ENCODE results near the gene CAP2.

The CAP2 gene

GRCh38 chr6:17448165-17448564, 54.8 kb downstream of the CAP2 start:
- TF ChIP-seq CTCF (IDR thresholded peaks at IDR 0.05; ENCODE audit: low read depth, low read length, missing control alignments), result no peak
- no peak overlapping the region for H3K4me3 ChIP-seq (ENCODE audit: low read depth, low read length)
- in situ Hi-C loops (cut with HindIII; ENCODE audit: low pct_ligation_motif_present, low sequenced_read_pairs), result no loop called here
- DNase-seq, result peak; percentile 47
- H3K36me3 ChIP-seq (replicated peaks), result no peaks in the 10 kb centered on the region
- no peak overlapping the region for H3K27ac ChIP-seq
- no peaks in the 10 kb centered on the region for H3K27me3 ChIP-seq (replicated peaks)

GRCh38 chr6:17450397-17450796, 57.0 kb downstream of the CAP2 start:
- Histone ChIP-seq H3K27me3 (replicated peaks) (no peaks in the 10 kb centered on the region), H3K27ac (no peak overlapping the region), H3K36me3 (replicated peaks) (no peaks in the 10 kb centered on the region), H3K4me3 (ENCODE audit: low read depth, low read length) (no peak overlapping the region)
- in situ Hi-C loops (cut with HindIII; ENCODE audit: low pct_ligation_motif_present, low sequenced_read_pairs), result no loop called here
- no peak for TF ChIP-seq CTCF (IDR thresholded peaks at IDR 0.05; ENCODE audit: low read depth, low read length, missing control alignments)
- no peak for DNase-seq

- H3K27ac ChIP-seq, result no peak overlapping the region
- H3K36me3 ChIP-seq (replicated peaks), result no peaks in the 10 kb centered on the region
- no peak for TF ChIP-seq CTCF (IDR thresholded peaks at IDR 0.05; ENCODE audit: low read depth, low read length, missing control alignments)
- no peak for DNase-seq
- no peak overlapping the region for H3K4me3 ChIP-seq (ENCODE audit: low read depth, low read length)
- no peaks in the 10 kb centered on the region for H3K27me3 ChIP-seq (replicated peaks)
- in situ Hi-C loops (cut with HindIII; ENCODE audit: low pct_ligation_motif_present, low sequenced_read_pairs), result no loop called here
Measured at GRCh38 chr6:17450832-17451231, 57.4 kb downstream of the CAP2 start.

- no peak overlapping the region for H3K27ac ChIP-seq
- in situ Hi-C loops (cut with HindIII; ENCODE audit: low pct_ligation_motif_present, low sequenced_read_pairs), result no loop called here
- no peaks in the 10 kb centered on the region for H3K36me3 ChIP-seq (replicated peaks)
- DNase-seq, result no peak
- H3K4me3 ChIP-seq (ENCODE audit: low read depth, low read length), result no peak overlapping the region
- no peak for TF ChIP-seq CTCF (IDR thresholded peaks at IDR 0.05; ENCODE audit: low read depth, low read length, missing control alignments)
- no peaks in the 10 kb centered on the region for H3K27me3 ChIP-seq (replicated peaks)
Measured at GRCh38 chr6:17452096-17452495, 58.7 kb downstream of the CAP2 start.

GRCh38 chr6:17454316-17455005, 61.1 kb downstream of the CAP2 start:
- DNase-seq, result peak; percentile 21
- Histone ChIP-seq H3K27ac (peak overlapping the region; percentile 9), H3K4me3 (ENCODE audit: low read depth, low read length) (no peak overlapping the region), H3K27me3 (replicated peaks) (no peaks in the 10 kb centered on the region), H3K36me3 (replicated peaks) (no peaks in the 10 kb centered on the region)
- in situ Hi-C loops (cut with HindIII; ENCODE audit: low pct_ligation_motif_present, low sequenced_read_pairs), result no loop called here
- no peak for TF ChIP-seq CTCF (IDR thresholded peaks at IDR 0.05; ENCODE audit: low read depth, low read length, missing control alignments)

- no peak overlapping the region for H3K27ac ChIP-seq
- in situ Hi-C loops (cut with HindIII; ENCODE audit: low pct_ligation_motif_present, low sequenced_read_pairs), result no loop called here
- no peak overlapping the region for H3K4me3 ChIP-seq (ENCODE audit: low read depth, low read length)
- H3K36me3 ChIP-seq (replicated peaks), result no peaks in the 10 kb centered on the region
- no peaks in the 10 kb centered on the region for H3K27me3 ChIP-seq (replicated peaks)
- no peak for DNase-seq
- TF ChIP-seq CTCF (IDR thresholded peaks at IDR 0.05; ENCODE audit: low read depth, low read length, missing control alignments), result no peak
Measured at GRCh38 chr6:17455919-17456318, 62.5 kb downstream of the CAP2 start.

Data from brain microvascular endothelial cell (primary cell).